Transverse colon (tissue), 1 donor: ENCODE measurements around the gene CCDC50.

ENCODE experiments used
- EP300 ChIP-seq: sonication (generic); formaldehyde crosslinking; IDR thresholded peaks from one replicate; pipeline ENCODE4 v1.6.1; 2017; ENCODE audit warnings: antibody characterized with exemption, low read depth
- POLR2A ChIP-seq: fragments of 450-650 bp; IDR thresholded peaks from one replicate; pipeline ENCODE4 v1.6.1; 2016; ENCODE audit warnings: antibody characterized with exemption, mild to moderate bottlenecking, moderate library complexity

DNA sequence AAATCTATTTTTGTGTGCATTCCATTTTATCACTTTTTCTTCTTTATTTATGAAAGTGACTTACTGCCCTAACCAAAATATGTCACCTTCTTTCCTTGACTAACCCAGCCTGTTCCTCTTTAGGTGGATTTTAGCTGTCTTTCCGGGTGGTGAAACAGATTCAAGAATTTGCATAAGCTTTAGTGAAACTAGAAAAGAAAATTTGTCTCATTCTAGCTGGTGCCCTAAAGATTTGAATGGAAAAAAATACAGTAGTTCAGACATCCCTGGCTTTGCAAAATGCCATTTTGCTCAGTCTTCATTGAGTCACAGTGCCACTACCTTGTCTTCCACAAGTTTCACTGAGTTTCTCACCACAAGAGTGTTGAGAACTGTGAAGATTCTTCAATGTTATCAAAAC is 28.2 kb upstream of the CCDC50 start:
- no peak for TF ChIP-seq EP300
- no peak for TF ChIP-seq POLR2A
